HepG2 (cell line): ENCODE data around the gene NFYC.

ENCODE experiments used
- BHLHE40 ChIP-seq: IDR thresholded peaks from 2 replicates; pipeline ENCODE4 v1.6.1; 2011; ENCODE audit warnings: low read length, improper control_type of control experiment
- USF2 ChIP-seq, 2 experiments: sonication (generic) in 1 of 2; formaldehyde crosslinking in 1 of 2; IDR thresholded peaks; 2 replicates each; pipeline versions ENCODE4 v1.5.1 to v1.6.1; 2011 to 2020; ENCODE audit warnings: borderline replicate concordance in 1 of 2, low read depth in 1 of 2, low read length in 1 of 2, mild to moderate bottlenecking in 1 of 2, missing genetic modification reagents in 1 of 2, moderate library complexity in 1 of 2
- ZNF430 ChIP-seq: sonication (generic); formaldehyde crosslinking; IDR thresholded peaks from 2 replicates; pipeline ENCODE4 v1.9.0; 2021; ENCODE audit warnings: mild to moderate bottlenecking, missing genetic modification reagents

DNA sequence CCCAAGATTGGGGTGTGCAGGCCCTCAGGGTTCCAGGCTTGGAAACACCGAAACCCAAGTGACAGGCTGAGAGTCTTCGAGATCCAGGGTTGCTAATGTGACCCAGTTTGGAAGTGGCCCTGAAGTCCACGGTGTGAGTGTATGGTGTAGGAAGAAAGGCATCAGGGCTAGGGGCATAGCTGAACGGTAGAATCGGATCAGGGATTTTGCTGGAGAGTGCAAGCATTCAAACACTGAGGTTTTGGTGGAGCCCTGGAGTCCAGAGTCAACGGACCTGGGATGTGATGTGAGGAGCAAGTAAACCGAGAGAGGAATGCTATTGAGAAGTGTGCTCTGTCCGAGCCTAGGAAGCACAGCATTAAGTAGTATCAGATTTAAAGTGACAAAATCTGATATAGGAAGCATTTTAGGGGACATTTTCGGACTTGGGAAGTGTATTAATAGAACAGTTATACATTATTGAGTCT, 958 bp downstream of the NFYC start:
- TF ChIP-seq USF2 (IDR thresholded peaks at IDR 0.05; ENCODE audit: low read depth, low read length) (no peak; the same call in 1 of the 2 replicates), USF2 (CRISPR knock-in tag; IDR thresholded peaks at IDR 0.05; ENCODE audit: borderline replicate concordance) (no peak; the same call in 1 of the 2 replicates), BHLHE40 (no peak), ZNF430 (CRISPR knock-in tag) (no peak)
